Measurements from ENCODE around the gene SLC30A7.
A peak's percentile ranks its signal among the peaks of the same experiment; 100 is the strongest.
"Not testable (repeated sequence)": the region's sequence is repeated elsewhere in the genome, so short reads cannot be mapped to it uniquely, and the experiment has no call there.

SLC30A7 gene

GRCh38 chr1:100895540-100896480 is at the start of gene SLC30A7:
SLC30A7 (plus strand) TSS chr1:100896090; CDS start chr1:100896263, 173 bp downstream.
- DNase-seq = peak; percentile 95 to 99

- DNase-seq = no peak
These were observed 48.4 kb upstream of the SLC30A7 start for GRCh38 chr1:100847361-100848082.

GRCh38 chr1:100851726-100852125 is 44.2 kb upstream of the SLC30A7 start:
- DNase-seq = no peak

GRCh38 chr1:100852976-100853375 is 42.9 kb upstream of the SLC30A7 start:
- DNase-seq = no peak

GRCh38 chr1:100855116-100855515 is 40.8 kb upstream of the SLC30A7 start:
- DNase-seq = not testable (repeated sequence)

GRCh38 chr1:100860397-100860991 is 35.4 kb upstream of the SLC30A7 start:
- DNase-seq = no peak

GRCh38 chr1:100861379-100861778 is 34.5 kb upstream of the SLC30A7 start:
- DNase-seq = no peak

- no peak for DNase-seq
These were observed 33.3 kb upstream of the SLC30A7 start for GRCh38 chr1:100862591-100862990.

GRCh38 chr1:100866041-100866900 is 29.6 kb upstream of the SLC30A7 start:
- DNase-seq = no peak

- DNase-seq = no peak
These were observed 29.0 kb upstream of the SLC30A7 start for GRCh38 chr1:100866901-100867206.

- peak in 1 of 2 donors; percentile 3 for DNase-seq
These were observed 27.4 kb upstream of the SLC30A7 start for GRCh38 chr1:100868364-100868995.

GRCh38 chr1:100869996-100870395 is 25.9 kb upstream of the SLC30A7 start:
- DNase-seq = no peak

- DNase-seq = no peak
These were observed 21.5 kb upstream of the SLC30A7 start for GRCh38 chr1:100874433-100874832.

GRCh38 chr1:100875228-100875627 is 20.7 kb upstream of the SLC30A7 start:
- DNase-seq = no peak

GRCh38 chr1:100876291-100876690 is 19.6 kb upstream of the SLC30A7 start:
- no peak for DNase-seq

- DNase-seq = no peak
These were observed 16.5 kb upstream of the SLC30A7 start for GRCh38 chr1:100879422-100879821.

GRCh38 chr1:100881687-100882086 is 14.2 kb upstream of the SLC30A7 start:
- no peak for DNase-seq

GRCh38 chr1:100882698-100883097 is 13.2 kb upstream of the SLC30A7 start:
- no peak for DNase-seq

GRCh38 chr1:100883963-100884362 is 11.9 kb upstream of the SLC30A7 start:
- no peak for DNase-seq

GRCh38 chr1:100889007-100889406 is 6.9 kb upstream of the SLC30A7 start:
- DNase-seq = not testable (repeated sequence)

- DNase-seq = not testable (repeated sequence)
These were observed 5.9 kb upstream of the SLC30A7 start for GRCh38 chr1:100889869-100890482.

- no peak for DNase-seq
These were observed 4.5 kb upstream of the SLC30A7 start for GRCh38 chr1:100891380-100891779.
